ENCODE data around the gene EGFR.

- TF ChIP-seq CTCF (IDR thresholded peaks at IDR 0.05; ENCODE audit: borderline replicate concordance, extremely low read depth, low read length, poor library complexity, severe bottlenecking) (no peak), EZH2 (IDR thresholded peaks at IDR 0.05; ENCODE audit: borderline replicate concordance, low read depth, low read length, severe bottlenecking) (no peak)
These were observed 108.3 kb downstream of the EGFR start for GRCh38 chr7:55127135-55127551.
